PC-3 (cell line): ENCODE data around the gene ABHD12B. TPM values are rescaled to one million over a fixed set of nuclear protein-coding genes. Genes with fewer than 3 reads are reported as not detected.

Source experiments
- ATAC-seq: fragments of 200-7000 bp; cut with Tn5 transposase; 2 replicates; pipeline ENCODE4 v1.9.1; 2020; ENCODE audit warnings: mild to moderate bottlenecking, moderate library complexity
- BruUV-seq: library from RNA; stranded (reverse); fragments of 400-500 nt; replicated peaks from 2 replicates; lab custom pipeline; 2021; lab: Mats Ljungman, UMichigan
- CTCF ChIA-PET: fragments of 300-600 bp; sonication (Branson Sonifier 250); formaldehyde crosslinking; loops from one replicate; lab custom pipeline; 2022; ENCODE audit warnings: antibody characterized with exemption; lab: Charles Lee
- POLR2A ChIA-PET: fragments of 300-600 bp; sonication (Branson Sonifier 250); formaldehyde crosslinking; loops from one replicate; lab custom pipeline; 2022; ENCODE audit warnings: antibody characterized with exemption; ENCODE audit not compliant: unreplicated experiment; lab: Charles Lee
- DNase-seq: peaks from one replicate; pipeline ENCODE4 v3.0.0-alpha.2; 2015
- H2AFZ ChIP-seq: fragments of 300-600 bp; sonication (generic); 2 replicates; pipeline ENCODE4 v1.6.0; 2016; ENCODE audit warnings: antibody characterized with exemption, low read length
- H3F3A ChIP-seq: fragments of 300-600 bp; sonication (generic); one replicate; pipeline ENCODE4 v1.6.0; 2017; ENCODE audit warnings: antibody characterized with exemption, low read length, control low read depth, mild to moderate bottlenecking; ENCODE audit not compliant: unreplicated experiment
- H3K27ac ChIP-seq: fragments of 300-600 bp; sonication (generic); 2 replicates; pipeline ENCODE4 v1.5.1; 2016; ENCODE audit warnings: mild to moderate bottlenecking, low read length
- H3K27me3 ChIP-seq: fragments of 300-600 bp; sonication (generic); 2 replicates; pipeline ENCODE4 v1.6.1; 2016; ENCODE audit warnings: low read length, mixed read lengths
- H3K36me3 ChIP-seq: fragments of 300-600 bp; sonication (generic); 2 replicates; pipeline ENCODE4 v1.6.1; 2016; ENCODE audit warnings: low read depth, mixed run types, low read length, mixed read lengths
- H3K4me1 ChIP-seq: fragments of 300-600 bp; sonication (generic); 2 replicates; pipeline ENCODE4 v1.5.1; 2016; ENCODE audit warnings: low read length; ENCODE audit not compliant: insufficient read depth
- H3K4me2 ChIP-seq: fragments of 300-600 bp; sonication (generic); 2 replicates; pipeline ENCODE4 v1.6.0; 2016; ENCODE audit warnings: low read length
- H3K4me3 ChIP-seq: fragments of 300-600 bp; sonication (generic); 2 replicates; pipeline ENCODE4 v1.5.1; 2016; ENCODE audit warnings: mild to moderate bottlenecking, low read length, mixed read lengths
- H3K79me2 ChIP-seq: fragments of 300-600 bp; sonication (generic); 2 replicates; pipeline ENCODE4 v1.6.1; 2017; ENCODE audit warnings: low read length, mixed read lengths
- H3K9ac ChIP-seq: fragments of 300-600 bp; sonication (generic); 2 replicates; pipeline ENCODE4 v1.6.0; 2016; ENCODE audit warnings: mild to moderate bottlenecking, low read length
- H3K9me2 ChIP-seq: fragments of 300-600 bp; sonication (generic); replicated peaks from 2 replicates; pipeline ENCODE4 v1.6.1; 2016; ENCODE audit warnings: mixed run types, low read length, mixed read lengths
- H3K9me3 ChIP-seq: fragments of 300-600 bp; sonication (generic); 2 replicates; pipeline ENCODE4 v1.6.1; 2016; ENCODE audit warnings: low read length, mixed read lengths
- H4K20me1 ChIP-seq: fragments of 300-600 bp; sonication (generic); 2 replicates; pipeline ENCODE4 v1.6.1; 2016; ENCODE audit warnings: low read length, mixed read lengths
- CTCF ChIP-seq: fragments of 300-600 bp; sonication (generic); conservative IDR thresholded peaks from 2 replicates; pipeline ENCODE4 v1.5.1; 2017; ENCODE audit warnings: antibody characterized with exemption, low read depth, mild to moderate bottlenecking, low read length
- EZH2 ChIP-seq: fragments of 300-600 bp; sonication (generic); IDR thresholded peaks from one replicate; pipeline ENCODE4 v1.6.1; 2017; ENCODE audit warnings: antibody characterized with exemption, mild to moderate bottlenecking, low read length; ENCODE audit not compliant: unreplicated experiment
- EZH2phosphoT487 ChIP-seq: fragments of 300-600 bp; sonication (generic); IDR thresholded peaks from 2 replicates; pipeline ENCODE4 v1.6.1; 2018; ENCODE audit warnings: mild to moderate bottlenecking, antibody characterized with exemption, low read length, borderline replicate concordance
- intact Hi-C: fragments of 100-400 bp; cut with micrococcal nuclease; formaldehyde crosslinking; loops from 2 replicates; pipeline ENCODE4 v1.9.0; 2023
- total RNA-seq: library from RNA; depleted of rRNA; stranded (reverse); fragments of >200 nt; gene quantifications from 2 replicates; pipeline ENCODE4 v1.2.3, GENCODE V29; 2014

The ABHD12B gene
- total RNA-seq, 1 experiment from 2014 or later = not detected

GRCh38 chr14:50837850-50838470 lies 33.9 kb upstream of the ABHD12B start:
- no peaks in the 10 kb centered on the region for H3K79me2 ChIP-seq
- no peaks in the 10 kb centered on the region for H3F3A ChIP-seq
- ChIA-PET POLR2A (no interaction called here), CTCF (no interaction called here)
- no peaks in the 10 kb centered on the region for H3K4me1 ChIP-seq
- H4K20me1 ChIP-seq = no peaks in the 10 kb centered on the region
- 0 out of 2 replicates have a peak, but pooled peaks cover 4% of the 10 kb centered on the region for H3K9me2 ChIP-seq
- H3K36me3 ChIP-seq = no peaks in the 10 kb centered on the region
- intact Hi-C loops = no loop called here
- ATAC-seq = no peak
- H3K9me3 ChIP-seq = no peaks in the 10 kb centered on the region
- H3K27me3 ChIP-seq = no peaks in the 10 kb centered on the region
- no peak for DNase-seq
- no peak overlapping the region for H3K4me3 ChIP-seq
- H3K27ac ChIP-seq = no peak overlapping the region
- H2AFZ ChIP-seq = no peak overlapping the region
- no peak overlapping the region for H3K9ac ChIP-seq
- no peak overlapping the region for H3K4me2 ChIP-seq
- BruUV-seq = no TSS peak
- TF ChIP-seq CTCF (no peak), EZH2 (no peak), EZH2phosphoT487 (no peak)

DNA sequence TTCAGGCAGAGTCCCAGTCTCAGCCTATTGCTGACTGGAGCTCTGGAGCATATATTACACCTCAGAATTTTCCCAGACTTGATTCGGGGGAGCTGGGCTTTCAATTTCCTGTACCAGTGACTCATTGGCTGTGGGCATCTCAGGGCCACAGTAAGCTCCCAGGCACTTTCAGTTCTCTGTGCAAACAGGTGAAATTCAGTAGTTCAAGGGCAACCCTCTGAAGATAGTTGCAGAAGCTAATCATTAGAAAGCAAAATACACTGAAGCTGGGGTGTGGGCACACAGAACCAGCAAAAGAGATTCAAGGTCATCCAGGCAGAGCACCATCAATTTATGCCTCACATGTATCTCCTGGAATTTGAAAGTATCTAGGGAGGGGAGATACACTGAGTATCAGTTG lies 32.8 kb upstream of the ABHD12B start:
- Histone ChIP-seq H3K4me3 (no peak overlapping the region), H3K27ac (no peak overlapping the region), H3K79me2 (no peaks in the 10 kb centered on the region), H3K27me3 (no peaks in the 10 kb centered on the region), H3K36me3 (no peaks in the 10 kb centered on the region), H3F3A (no peaks in the 10 kb centered on the region), H3K9ac (no peak overlapping the region), H3K4me2 (no peak overlapping the region), H2AFZ (no peak overlapping the region), H4K20me1 (no peaks in the 10 kb centered on the region), H3K4me1 (no peaks in the 10 kb centered on the region), H3K9me2 (0 out of 2 replicates have a peak, but pooled peaks cover 4% of the 10 kb centered on the region), H3K9me3 (no peaks in the 10 kb centered on the region)
- ChIA-PET POLR2A (no interaction called here), CTCF (no interaction called here)
- DNase-seq = peak; percentile 38
- peak; percentile 76 for ATAC-seq
- no peak for TF ChIP-seq EZH2
- TF ChIP-seq CTCF = no peak
- no peak for TF ChIP-seq EZH2phosphoT487
- no TSS peak for BruUV-seq
- intact Hi-C loops = no loop called here

- POLR2A ChIA-PET = no interaction called here
- CTCF ChIA-PET = no interaction called here
These were observed 32.2 kb upstream of the ABHD12B start for GRCh38 chr14:50839691-50840090.

More at GRCh38 chr14:50839691-50840090, 32.2 kb upstream of the ABHD12B start:
- Histone ChIP-seq H3K9me2 (0 out of 2 replicates have a peak, but pooled peaks cover 4% of the 10 kb centered on the region), H4K20me1 (no peaks in the 10 kb centered on the region), H3K79me2 (no peaks in the 10 kb centered on the region), H3K4me3 (no peak overlapping the region), H3K9me3 (no peaks in the 10 kb centered on the region), H3F3A (no peaks in the 10 kb centered on the region), H3K4me2 (no peak overlapping the region), H3K27me3 (no peaks in the 10 kb centered on the region), H2AFZ (no peak overlapping the region), H3K36me3 (no peaks in the 10 kb centered on the region), H3K4me1 (no peaks in the 10 kb centered on the region), H3K27ac (no peak overlapping the region), H3K9ac (no peak overlapping the region)
- ATAC-seq (no peak), DNase-seq (no peak)
- intact Hi-C loops = no loop called here
- no peak for TF ChIP-seq CTCF
- BruUV-seq = no TSS peak
